C1 segment of cervical spinal cord (tissue), 14 donors: ENCODE data around the gene ADH1C.
"Not testable (repeated sequence)": the region's sequence is repeated elsewhere in the genome, so short reads cannot be mapped to it uniquely, and the experiment has no call there.

Source experiments
- DNase-seq, 14 donors: peaks; one replicate each; lab custom pipeline; 2025; lab: John Stamatoyannopoulos, UW

The ADH1C gene

DNA sequence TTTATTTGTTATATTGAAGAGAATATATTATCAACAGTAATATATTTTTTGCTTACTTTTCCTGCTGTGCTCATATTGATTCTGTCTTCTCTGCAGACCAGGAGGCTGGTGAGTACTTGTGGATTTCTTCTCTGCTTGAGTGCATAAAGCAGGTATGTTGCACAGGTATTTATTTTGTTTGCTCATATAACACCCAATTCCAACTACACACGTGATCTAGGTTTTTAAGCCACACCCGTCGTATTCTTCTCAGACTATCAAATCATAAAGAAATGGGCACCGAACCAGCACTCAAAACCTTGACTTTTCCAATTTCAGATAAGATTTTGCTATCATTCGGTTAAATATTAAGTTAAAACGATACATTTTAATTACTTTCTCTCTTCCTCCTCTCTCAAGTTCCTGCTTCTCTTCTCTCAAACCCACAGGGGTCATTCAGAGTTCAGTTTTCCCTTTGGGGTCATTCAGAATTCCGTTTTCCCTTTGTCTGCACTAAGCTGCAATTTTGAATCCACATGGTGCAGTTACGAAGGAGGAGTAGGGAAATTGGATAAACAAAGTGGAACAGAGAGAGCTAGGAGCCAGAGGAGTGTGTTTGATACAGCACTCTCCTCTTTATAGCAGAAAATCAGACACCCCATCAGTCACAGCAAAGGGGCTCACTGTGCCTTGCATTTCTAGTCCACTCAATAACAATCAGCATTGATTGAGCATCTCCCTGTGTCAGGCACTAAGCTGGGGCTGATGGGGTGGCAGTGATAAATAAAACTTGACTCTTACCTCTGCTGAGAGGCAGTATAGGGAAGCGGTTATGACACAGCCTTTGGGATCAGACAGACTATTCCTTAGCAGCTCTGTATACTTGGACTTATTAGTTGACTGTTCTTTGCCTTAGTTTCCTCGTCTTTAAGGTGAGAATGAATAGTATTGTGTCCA, at the start of gene ADH1C:
ADH1C (minus strand) TSS at position 145 of the 936 bp plus-strand sequence; CDS start at position 74, 71 bp downstream.
- no peak for DNase-seq

DNA sequence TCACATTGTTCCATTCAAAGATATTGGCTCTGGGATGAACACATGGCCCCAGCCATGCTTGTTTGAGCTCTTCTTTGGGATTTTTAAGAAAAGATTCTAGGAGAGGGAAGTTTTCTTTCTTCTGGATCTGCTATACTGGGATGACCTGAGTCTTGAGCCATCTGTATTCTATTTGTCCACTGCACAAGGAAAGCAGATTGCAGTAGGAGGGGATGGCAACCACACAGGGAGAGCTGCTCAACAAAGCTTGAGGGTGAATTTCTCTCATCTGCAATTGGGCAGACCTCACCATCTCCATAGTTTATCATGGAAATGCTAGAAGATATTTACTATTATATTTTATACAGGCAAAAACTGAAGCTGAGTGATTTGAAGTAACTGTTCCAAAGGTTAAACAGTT, 48.3 kb upstream of the ADH1C start:
- no peak for DNase-seq

DNA sequence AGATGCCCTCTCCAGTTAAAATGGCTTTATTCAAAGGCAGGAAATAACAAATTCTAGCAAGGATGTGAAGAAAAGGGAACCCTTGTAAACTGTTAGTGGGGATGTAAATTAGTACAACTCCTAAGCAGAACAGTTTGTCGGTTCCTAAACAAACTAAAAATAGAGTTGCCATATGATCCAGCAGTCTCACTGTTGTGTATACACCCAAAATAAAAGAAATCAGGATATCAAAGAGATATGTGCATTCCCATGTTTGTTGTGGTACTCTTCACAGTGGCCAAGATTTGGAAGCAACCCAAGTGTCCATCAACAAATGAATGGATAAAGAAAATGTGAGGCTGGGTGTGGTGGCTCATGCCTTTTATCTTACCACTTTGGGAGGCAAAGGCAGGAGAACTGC, 46.5 kb upstream of the ADH1C start:
- no peak for DNase-seq

DNA sequence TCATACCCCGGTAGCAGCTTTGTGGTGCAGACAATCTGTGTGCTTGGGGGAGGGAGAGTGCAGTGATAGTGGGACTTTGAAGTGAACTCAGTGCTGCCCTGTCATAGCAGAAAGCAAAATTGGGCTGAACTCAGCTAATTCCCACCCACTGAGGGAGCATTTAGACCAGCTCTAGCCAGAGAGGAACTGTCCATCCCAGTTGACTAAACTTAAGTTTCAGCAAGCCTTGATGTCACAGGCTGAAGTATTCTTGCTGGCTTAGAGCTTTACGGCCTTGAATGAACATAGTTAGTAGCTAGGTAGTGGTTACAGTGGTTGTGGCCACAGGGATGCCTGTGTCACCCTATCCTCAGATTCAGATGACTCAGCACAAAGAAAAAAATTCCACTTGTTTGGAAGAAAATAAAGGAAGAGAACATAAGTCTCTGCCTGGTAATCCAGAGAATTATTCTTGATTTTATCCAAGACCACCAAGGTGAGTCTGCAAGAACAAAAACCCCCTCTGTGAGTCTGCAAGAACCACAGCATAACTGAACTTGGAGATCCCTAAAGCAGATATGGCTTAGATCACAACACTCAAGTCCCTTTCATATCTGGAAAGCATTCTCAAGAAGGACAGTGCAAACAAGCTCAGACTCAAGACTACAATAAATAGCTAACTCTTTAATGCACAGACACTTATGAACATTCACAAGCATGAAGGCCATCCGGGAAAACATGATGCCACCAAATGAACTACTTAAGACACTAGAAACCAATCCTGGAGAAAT, 43.2 kb upstream of the ADH1C start:
- DNase-seq, result no peak

DNA sequence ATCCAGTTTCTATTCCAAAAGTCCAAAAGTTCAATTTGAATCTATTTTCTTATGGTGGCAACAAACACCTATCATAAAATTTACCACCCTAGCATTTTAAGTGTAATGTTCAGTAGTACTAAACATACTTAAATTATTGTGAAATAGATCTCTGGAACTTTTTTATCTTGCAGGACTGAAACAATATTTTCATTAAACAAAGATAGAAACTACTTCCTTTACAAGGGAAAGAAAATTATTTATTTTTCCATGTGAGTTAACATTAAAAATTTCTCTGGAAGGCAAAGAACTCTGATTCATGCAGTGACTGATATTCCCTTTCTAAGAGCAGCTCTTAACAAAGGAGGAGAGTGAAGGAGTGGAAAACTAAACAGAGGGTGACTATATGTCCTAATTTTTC, 42.4 kb upstream of the ADH1C start:
- no peak for DNase-seq

DNA sequence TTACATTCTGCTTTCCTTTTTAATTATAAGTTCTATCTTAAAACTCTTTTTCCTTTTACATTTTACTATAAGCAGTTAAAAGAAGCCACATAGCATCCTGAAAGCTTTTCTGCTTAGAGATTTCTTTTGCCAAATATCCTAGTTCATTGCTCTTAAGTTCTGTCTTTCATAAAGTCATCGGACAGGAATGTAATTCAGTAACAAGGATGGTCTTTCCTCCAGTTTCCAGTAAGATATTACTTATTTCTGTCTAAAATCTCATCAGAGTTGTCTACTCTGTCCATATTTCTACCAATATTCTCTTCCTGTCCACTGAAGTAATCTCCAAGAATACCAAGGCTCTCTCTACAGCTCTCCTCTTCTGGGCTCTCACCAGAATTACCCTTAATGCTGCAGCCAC, 37.5 kb upstream of the ADH1C start:
- no peak for DNase-seq

DNA sequence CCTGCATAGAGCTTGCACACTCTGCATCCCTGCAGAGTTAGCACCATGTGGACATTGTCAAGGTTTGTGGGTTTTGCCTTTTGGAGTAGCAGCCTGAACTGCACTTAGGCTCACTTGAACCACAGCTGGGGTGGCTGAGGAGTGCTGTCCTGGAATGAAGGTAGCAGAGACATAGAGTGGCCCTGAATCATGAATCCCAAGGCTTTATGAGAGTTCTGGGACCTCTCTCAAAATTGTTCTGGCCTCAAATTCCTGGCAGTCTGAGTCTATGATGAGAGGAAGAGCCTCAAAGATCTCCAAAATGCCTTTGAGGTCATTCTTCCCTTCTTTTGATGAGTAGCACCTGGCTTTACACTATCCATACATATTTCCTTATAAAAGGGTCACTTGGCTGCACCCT, 37.1 kb upstream of the ADH1C start:
- DNase-seq, result no peak

DNA sequence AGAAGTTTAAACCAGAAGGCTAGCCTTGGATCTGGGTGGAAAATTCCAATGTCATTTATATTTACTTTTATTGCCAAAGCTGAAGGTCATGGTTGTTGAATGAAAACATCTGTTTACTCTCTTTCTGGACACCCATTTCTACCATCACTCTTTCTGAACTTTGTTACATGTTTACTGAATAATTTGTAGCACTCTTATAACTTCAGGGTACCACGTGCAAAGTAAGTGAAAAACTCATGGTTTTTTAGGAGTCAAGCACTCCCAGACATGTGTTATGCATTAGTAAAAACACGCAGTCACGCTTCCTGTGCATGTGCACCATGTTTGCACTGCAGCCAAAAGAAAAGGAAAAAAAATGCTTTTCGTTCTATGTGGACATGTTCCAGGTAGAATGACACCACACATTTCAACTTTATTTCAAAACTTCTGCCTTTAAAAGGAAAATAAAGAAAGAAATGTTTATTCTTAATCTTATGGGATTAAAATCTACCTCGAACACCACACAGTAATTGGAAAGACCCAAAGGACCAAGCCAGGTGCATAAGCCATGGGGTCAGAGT, 31.4 kb upstream of the ADH1C start:
- DNase-seq, result no peak

DNA sequence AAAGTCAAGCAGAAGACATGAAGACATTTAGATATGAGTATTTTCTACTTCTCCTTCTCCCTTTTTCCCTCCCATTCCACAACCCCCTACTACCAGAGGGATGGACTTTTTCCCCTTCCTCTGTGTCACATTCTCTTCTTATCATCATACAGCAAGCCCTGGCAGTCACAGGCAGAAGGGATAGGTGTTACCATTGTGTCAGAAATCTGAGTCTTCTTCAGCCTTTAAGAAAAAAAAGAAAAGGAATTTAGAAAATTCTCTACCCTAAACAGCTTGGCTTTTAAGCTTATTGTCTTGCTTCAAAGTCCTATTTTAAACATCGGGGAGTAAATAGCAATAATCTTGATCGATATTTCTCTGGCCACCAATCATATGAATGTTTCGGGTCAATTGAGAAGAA, 30.9 kb upstream of the ADH1C start:
- DNase-seq, result no peak

DNA sequence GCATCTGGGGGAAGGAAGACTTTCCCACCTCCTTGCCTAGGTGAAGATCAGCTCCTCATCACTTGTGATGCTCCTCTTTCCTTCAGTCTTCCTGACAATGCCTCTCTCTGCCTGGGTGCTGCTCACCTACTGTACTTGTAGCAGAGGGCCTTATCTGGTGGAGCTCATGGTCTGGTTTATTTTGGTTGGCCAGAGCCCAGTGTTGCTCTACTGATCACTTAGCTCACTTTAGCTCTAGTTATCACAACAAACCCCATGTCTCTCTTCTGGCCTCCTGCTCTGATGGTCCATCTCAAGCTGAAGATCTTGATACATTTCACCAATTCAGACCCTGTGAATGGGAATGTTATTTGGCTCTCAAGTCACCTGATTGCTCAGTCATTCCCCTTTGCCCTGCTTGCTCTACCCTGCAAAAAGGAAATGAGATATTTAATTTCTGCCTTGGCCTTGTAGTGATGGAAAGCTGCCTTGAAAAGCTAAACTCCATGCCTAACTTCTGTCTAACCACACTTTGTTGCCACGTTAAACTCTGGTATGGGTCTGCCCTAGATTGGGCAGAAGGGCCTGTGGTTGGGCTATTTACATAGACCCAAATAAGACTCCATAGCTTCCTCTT, 30.3 kb upstream of the ADH1C start:
- DNase-seq, result no peak

DNA sequence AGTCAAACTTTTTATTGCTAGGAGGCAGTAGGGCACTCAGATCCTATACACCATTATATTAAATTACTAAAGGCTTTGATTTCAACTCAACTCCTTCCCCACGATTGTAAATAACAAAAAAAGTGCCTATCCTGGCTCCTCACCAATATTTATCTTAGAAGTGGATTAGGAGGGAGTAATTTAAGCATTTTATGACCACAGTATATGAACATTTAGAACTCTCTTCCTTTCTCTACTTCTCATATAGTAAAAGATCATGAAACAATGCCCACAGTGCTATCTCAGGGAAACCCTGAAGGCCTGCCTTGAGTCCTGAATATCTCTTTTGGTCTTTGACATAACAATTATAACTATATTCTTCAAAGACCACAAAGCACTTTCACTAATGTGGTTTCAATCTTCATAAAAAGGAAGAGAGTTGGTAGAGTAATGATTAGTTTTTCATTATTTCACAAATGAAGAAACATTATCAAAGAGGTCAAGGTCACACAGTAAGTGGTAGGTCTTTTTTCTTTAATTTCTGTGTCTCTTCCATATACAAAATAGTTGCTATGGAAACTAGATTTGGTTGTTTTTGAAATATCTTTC, 29.1 kb upstream of the ADH1C start:
- no peak for DNase-seq

DNA sequence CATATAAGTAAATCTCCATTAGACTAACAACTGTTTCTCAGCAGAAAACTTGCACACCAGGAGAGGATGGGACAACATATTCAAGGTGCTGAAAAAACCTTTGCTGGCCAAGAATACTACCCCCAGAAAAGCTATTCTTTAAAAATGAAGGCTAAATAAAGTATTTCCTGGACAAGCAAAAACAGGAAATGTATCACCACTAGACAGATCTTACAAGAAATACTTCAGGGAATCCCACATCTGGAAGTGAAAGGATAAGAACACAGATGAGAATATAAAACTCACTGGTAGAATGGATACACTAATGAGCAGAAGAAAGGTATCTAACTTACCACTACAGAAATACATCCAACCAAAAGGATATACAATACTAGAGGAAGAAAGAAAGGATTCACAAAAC, 27.0 kb upstream of the ADH1C start:
- DNase-seq, result no peak

DNA sequence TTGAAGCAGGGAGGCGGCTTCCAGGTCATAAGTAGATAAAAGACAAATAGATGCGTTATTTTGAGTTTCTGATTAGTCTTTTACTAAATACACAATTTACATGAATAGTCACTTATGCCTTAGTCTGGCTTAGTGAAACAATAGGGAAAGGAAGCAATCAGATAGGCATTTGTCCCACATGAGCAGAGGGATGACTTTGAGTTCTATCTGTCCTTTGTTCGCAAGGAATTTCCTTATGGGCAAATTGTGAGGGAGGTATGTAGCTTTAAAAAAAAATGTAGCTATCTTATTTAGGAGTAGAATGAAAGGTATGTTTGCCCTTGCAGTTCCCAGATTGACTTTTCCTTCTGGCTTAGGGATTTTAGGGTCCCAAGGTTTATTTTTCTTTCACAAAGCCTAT, 26.3 kb upstream of the ADH1C start:
- DNase-seq, result no peak

DNA sequence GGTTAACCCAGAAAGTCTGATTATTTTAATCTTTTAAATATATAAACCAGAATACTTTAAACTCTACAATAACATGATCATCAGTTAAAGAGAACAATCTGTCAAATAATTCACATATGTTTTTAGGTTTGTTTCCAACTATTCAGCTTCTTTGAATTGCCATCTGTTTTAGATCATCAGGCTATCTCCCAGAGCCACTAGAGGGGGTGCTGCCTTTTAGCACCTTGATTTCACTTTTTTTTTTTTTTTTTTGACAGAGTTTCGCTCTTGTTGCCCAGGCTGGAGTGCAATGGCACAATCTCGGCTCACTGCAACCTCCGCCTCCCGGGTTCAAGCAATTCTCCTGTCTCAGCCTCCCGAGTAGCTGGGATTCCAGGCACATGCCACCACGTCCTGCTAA, 24.8 kb upstream of the ADH1C start:
- DNase-seq, result not testable (repeated sequence)

DNA sequence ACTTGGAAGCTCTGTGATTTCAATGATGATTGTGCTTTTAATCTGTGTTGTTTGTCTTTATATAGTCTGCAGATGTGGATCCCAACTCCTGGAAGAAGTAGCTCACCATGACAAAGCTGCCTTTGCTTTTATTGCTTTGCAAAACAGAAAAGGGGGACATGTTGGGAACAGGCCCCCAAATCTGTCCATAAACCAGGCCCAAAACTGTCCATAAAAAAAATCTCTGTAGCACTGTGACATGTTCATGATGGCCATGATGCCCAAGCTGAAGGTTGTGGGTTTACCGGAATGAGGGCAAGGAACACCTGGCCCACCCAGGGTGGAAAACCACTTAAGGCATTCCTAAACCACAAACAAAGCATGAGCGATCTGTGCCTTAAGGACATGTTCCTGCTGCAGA, 19.9 kb upstream of the ADH1C start:
- not testable (repeated sequence) for DNase-seq

DNA sequence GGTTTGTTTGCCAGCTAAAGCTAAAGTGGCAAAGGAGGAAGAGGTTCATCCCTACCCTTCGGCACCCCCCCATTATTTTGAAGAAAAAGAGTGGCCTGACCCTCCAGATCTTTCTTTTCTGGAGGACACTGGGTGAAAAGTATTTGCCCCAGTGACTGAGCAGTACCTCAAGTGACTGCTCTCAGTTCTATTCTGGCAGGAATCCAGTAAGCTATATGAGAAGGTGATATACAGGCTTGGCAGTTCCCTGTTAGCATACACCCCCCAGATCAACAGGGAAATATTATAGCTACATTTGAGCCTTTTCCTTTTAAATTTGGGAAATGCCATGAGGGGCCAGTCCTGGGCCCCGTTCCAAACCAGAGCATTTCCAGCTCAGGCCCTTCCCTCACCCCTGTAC, 15.3 kb upstream of the ADH1C start:
- DNase-seq, result not testable (repeated sequence)

DNA sequence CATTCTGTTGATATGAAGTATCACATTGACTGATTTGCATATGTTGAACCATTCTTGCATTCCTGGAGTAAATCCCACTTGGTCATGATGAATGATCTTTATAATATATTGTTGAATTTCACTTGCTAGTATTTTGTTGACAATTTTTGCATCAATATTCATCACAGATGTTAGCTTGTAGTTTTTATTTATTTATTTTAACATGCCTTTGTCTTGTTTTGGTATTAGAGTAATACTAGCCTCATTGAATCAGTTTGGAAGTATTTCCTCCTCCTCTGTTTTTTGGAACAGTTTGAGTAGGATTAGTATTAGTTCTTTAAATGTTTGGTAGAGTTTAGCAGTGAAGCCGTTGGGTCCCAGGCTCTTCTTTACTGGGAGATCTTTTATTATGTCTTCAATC, 13.9 kb upstream of the ADH1C start:
- no peak for DNase-seq

DNA sequence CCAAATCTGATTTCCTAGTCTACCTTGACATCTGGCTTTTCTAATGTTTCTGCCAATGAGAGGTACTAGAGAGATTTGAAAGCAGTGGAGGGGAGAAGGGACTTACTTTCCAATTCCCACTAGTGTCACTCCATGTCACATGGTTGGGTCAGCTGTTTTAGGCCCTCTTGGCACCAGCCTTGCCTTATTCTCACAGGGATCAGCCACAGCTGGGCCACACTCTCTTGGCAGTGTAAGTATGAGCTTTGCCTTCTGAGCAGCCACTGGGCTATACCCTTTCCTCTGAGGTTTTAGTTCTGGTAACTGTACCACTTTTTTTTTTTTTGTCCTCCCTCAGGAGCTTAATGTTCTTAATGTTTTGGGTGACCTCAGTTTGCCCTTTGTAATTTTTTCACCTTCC, 10.2 kb upstream of the ADH1C start:
- no peak for DNase-seq

DNA sequence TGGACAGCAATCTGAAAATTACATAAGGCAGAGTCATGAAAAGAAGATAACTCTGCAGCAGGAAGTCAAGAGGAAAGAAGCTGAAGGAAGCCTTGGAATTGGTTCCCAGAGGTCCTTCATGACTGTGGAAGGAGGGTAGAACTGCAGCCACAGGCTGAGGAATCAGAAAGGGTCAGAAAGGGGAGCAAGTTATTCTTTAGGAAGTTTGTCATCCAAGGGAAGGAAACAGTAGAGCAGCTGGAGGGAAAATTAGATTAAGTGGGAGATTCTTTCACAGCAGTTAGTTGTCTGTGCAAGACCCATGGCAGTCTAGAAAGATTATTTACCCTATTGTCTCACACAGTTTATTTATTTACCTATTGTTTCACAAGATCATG, 9.3 kb upstream of the ADH1C start:
- no peak for DNase-seq

DNA sequence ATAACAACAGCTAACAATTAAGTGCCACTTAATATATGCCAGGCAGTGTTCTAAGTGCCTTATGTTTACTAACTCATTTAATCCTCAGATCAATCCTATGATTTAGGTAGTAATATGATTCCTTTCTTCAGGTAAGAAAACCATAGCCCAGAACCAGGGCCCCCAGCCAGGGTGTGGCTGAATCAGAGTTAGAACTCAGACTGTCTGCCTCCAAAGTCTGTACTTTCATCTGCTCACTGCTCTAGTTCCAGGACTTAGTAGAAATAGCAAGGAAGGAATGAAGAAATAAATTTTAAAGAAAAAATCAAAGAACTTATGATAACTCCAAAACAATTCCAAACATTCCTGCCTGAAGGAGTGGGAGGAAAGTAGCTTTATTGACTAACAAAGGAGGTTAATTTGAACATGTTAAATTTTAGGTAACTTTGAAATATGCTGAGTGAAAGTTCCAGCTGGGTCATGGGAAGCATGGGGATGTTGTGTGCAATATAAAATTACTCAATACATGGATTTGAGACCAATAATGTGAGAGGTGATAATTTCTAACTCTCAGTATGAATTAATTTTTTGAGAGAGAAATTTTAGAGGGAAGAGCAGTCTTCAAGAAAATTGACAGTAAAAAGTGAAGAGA, 8.8 kb upstream of the ADH1C start:
- DNase-seq, result no peak

DNA sequence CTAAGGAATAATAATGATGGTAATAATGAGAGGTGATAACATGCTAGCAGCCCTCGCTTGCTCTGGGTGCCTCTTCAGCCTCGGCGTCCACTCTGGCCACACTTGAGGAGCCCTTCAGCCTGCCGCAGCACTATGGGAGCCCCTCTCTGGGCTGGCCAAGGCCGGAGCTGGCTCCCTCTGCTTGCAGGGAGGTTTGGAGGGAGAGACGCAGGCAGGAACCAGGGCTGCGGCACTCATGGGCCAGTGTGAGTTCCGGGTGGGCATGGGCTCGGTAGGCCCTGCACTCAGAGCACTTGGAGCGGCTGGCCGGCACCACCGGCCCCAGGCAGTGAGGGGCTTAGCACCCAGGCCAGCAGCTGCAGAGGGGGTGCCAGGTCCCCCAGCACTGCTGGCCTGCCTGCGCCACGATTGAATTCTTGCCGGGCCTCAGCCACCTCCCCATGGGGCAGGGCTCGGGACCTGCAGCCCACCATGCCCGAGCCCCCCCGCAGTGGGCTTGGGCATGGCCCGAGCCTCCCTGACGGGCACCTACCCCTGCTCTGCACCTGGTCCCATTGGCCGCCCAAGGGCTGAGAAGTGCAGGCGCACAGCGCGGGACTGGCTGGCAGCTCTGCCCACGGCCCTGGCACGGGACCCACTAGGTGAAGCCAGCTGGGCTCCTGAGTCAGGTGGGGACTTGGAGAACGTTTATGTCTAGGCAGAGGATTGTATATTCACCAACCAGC, 7.1 kb upstream of the ADH1C start:
- no peak for DNase-seq
